ENCODE measurements around the gene PRAF2.

DNA sequence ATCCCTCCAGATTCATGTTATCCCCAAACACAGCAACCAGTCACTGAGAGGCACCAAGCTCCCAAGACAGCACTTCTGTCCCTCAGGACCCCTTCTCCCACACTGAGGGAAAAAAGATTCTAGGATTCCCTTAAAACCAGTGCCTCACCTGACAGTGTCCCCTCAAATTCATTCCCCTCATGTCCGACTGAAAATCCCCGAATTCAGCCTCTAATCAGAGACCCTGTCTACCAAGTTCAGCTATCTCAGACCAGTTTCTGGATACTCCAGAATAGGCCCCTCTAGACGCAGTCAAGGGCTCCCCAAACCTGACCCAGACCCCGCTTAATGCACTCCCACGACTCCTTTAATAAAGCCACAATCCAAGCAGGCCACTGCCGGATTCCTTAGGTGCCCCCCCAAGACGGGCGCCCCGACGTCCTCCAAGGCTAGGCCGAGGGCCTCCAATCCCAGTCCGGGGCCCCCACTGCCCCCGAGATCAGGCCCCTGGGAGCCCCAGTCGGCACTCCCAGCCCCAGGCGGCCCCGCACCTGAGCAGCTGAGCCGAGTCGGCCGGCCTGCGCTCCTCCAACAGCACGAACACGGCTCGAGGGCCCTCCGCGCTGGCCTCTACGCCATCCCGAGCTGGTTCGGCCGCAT, 31.1 kb downstream of the PRAF2 start:
- TF ChIP-seq CTCF (IDR thresholded peaks at IDR 0.05), result no peak
- no peak for TF ChIP-seq POLR2A (IDR thresholded peaks at IDR 0.05; ENCODE audit: low read depth)
